Astrocyte (in vitro differentiated cells and primary cell): ENCODE measurements around the gene CCDC57.

Experiments used
- EZH2 ChIP-seq: IDR thresholded peaks from 2 replicates; pipeline ENCODE4 v1.6.1; 2012; ENCODE audit warnings: mild to moderate bottlenecking, low read length, inconsistent platforms; ENCODE audit not compliant: insufficient read depth
- TF ChIP-seq, protein P1 (sequence below): IDR thresholded peaks from 2 replicates; pipeline ENCODE4 v1.5.1; 2011; ENCODE audit warnings: low read depth, mild to moderate bottlenecking, inconsistent platforms, low read length, moderate library complexity; ENCODE audit not compliant: insufficient read depth

- TF ChIP-seq, protein P1, sequence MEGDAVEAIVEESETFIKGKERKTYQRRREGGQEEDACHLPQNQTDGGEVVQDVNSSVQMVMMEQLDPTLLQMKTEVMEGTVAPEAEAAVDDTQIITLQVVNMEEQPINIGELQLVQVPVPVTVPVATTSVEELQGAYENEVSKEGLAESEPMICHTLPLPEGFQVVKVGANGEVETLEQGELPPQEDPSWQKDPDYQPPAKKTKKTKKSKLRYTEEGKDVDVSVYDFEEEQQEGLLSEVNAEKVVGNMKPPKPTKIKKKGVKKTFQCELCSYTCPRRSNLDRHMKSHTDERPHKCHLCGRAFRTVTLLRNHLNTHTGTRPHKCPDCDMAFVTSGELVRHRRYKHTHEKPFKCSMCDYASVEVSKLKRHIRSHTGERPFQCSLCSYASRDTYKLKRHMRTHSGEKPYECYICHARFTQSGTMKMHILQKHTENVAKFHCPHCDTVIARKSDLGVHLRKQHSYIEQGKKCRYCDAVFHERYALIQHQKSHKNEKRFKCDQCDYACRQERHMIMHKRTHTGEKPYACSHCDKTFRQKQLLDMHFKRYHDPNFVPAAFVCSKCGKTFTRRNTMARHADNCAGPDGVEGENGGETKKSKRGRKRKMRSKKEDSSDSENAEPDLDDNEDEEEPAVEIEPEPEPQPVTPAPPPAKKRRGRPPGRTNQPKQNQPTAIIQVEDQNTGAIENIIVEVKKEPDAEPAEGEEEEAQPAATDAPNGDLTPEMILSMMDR: no peak
- no peak for TF ChIP-seq EZH2
Observed at GRCh38 chr17:82082456-82082855, 130.2 kb downstream of the CCDC57 start.
